IPS-15b (cell line): ENCODE data around the gene SLC35F3.

Experiments used
- H3K27me3 ChIP-seq: one replicate; pipeline ENCODE4 v1.6.1; 2013; ENCODE audit warnings: low read length; ENCODE audit not compliant: control insufficient read depth, insufficient read depth
- H3K36me3 ChIP-seq: one replicate; pipeline ENCODE4 v1.6.1; 2013; ENCODE audit warnings: low read length; ENCODE audit not compliant: control insufficient read depth, insufficient read depth
- H3K4me1 ChIP-seq: one replicate; pipeline ENCODE4 v1.6.1; 2013; ENCODE audit warnings: mild to moderate bottlenecking, low read length; ENCODE audit not compliant: control insufficient read depth, insufficient read depth
- H3K4me3 ChIP-seq: one replicate; pipeline ENCODE4 v1.5.1; 2013; ENCODE audit warnings: low read depth, low read length
- H3K9ac ChIP-seq: one replicate; pipeline ENCODE4 v1.6.1; 2013; ENCODE audit warnings: low read depth, mild to moderate bottlenecking, low read length
- H3K9me3 ChIP-seq: one replicate; pipeline ENCODE4 v1.6.1; 2013; ENCODE audit warnings: mild to moderate bottlenecking, low read length; ENCODE audit not compliant: control insufficient read depth, insufficient read depth

The SLC35F3 gene

GRCh38 chr1:234001817-234002216, 97.3 kb downstream of the SLC35F3 start:
- Histone ChIP-seq H3K4me3 (no peak overlapping the region), H3K27me3 (peaks cover 5% of the 10 kb centered on the region), H3K36me3 (no peaks in the 10 kb centered on the region), H3K9ac (no peak overlapping the region), H3K9me3 (no peaks in the 10 kb centered on the region), H3K4me1 (no peaks in the 10 kb centered on the region)

GRCh38 chr1:234004591-234004990, 100.1 kb downstream of the SLC35F3 start:
- peaks cover 5% of the 10 kb centered on the region for H3K27me3 ChIP-seq
- H3K36me3 ChIP-seq = no peaks in the 10 kb centered on the region
- no peak overlapping the region for H3K4me3 ChIP-seq
- H3K4me1 ChIP-seq = no peaks in the 10 kb centered on the region
- no peak overlapping the region for H3K9ac ChIP-seq
- H3K9me3 ChIP-seq = no peaks in the 10 kb centered on the region

- Histone ChIP-seq H3K4me1 (no peaks in the 10 kb centered on the region), H3K36me3 (no peaks in the 10 kb centered on the region), H3K27me3 (peaks cover 5% of the 10 kb centered on the region), H3K9me3 (no peaks in the 10 kb centered on the region), H3K9ac (no peak overlapping the region), H3K4me3 (no peak overlapping the region)
Measured at GRCh38 chr1:234007684-234008083, 103.2 kb downstream of the SLC35F3 start.

- Histone ChIP-seq H3K9ac (no peak overlapping the region), H3K27me3 (peaks cover 5% of the 10 kb centered on the region)
Measured at GRCh38 chr1:234008591-234008990, 104.1 kb downstream of the SLC35F3 start.

GRCh38 chr1:234009668-234010067, 105.2 kb downstream of the SLC35F3 start:
- peaks cover 3% of the 10 kb centered on the region for H3K27me3 ChIP-seq
- H3K4me3 ChIP-seq = no peak overlapping the region
- H3K9ac ChIP-seq = no peak overlapping the region
- no peaks in the 10 kb centered on the region for H3K9me3 ChIP-seq
- H3K4me1 ChIP-seq = no peaks in the 10 kb centered on the region
- no peaks in the 10 kb centered on the region for H3K36me3 ChIP-seq

More at GRCh38 chr1:234008591-234008990, 104.1 kb downstream of the SLC35F3 start:
- no peak overlapping the region for H3K4me3 ChIP-seq
- no peaks in the 10 kb centered on the region for H3K9me3 ChIP-seq
- H3K4me1 ChIP-seq = no peaks in the 10 kb centered on the region
- H3K36me3 ChIP-seq = no peaks in the 10 kb centered on the region

- H3K9ac ChIP-seq = no peak overlapping the region
- no peaks in the 10 kb centered on the region for H3K9me3 ChIP-seq
- no peak overlapping the region for H3K4me3 ChIP-seq
- H3K27me3 ChIP-seq = no peaks in the 10 kb centered on the region
- H3K4me1 ChIP-seq = no peaks in the 10 kb centered on the region
- no peaks in the 10 kb centered on the region for H3K36me3 ChIP-seq
Measured at GRCh38 chr1:234014208-234014607, 109.7 kb downstream of the SLC35F3 start.

- Histone ChIP-seq H3K4me1 (no peaks in the 10 kb centered on the region), H3K36me3 (no peaks in the 10 kb centered on the region), H3K9me3 (no peaks in the 10 kb centered on the region), H3K27me3 (no peaks in the 10 kb centered on the region), H3K4me3 (no peak overlapping the region), H3K9ac (no peak overlapping the region)
Measured at GRCh38 chr1:234018816-234019215, 114.3 kb downstream of the SLC35F3 start.

GRCh38 chr1:234019387-234019786, 114.9 kb downstream of the SLC35F3 start:
- H3K27me3 ChIP-seq = no peaks in the 10 kb centered on the region
- H3K9me3 ChIP-seq = no peaks in the 10 kb centered on the region
- H3K36me3 ChIP-seq = no peaks in the 10 kb centered on the region
- H3K4me3 ChIP-seq = no peak overlapping the region
- H3K4me1 ChIP-seq = no peaks in the 10 kb centered on the region
- no peak overlapping the region for H3K9ac ChIP-seq

- Histone ChIP-seq H3K36me3 (no peaks in the 10 kb centered on the region), H3K4me3 (no peak overlapping the region), H3K9ac (no peak overlapping the region), H3K4me1 (no peaks in the 10 kb centered on the region), H3K9me3 (no peaks in the 10 kb centered on the region), H3K27me3 (no peaks in the 10 kb centered on the region)
Measured at GRCh38 chr1:234022302-234022701, 117.8 kb downstream of the SLC35F3 start.

GRCh38 chr1:234039603-234040002, 135.1 kb downstream of the SLC35F3 start:
- no peak overlapping the region for H3K9ac ChIP-seq
- H3K4me3 ChIP-seq = no peak overlapping the region
- H3K27me3 ChIP-seq = no peaks in the 10 kb centered on the region
- no peaks in the 10 kb centered on the region for H3K36me3 ChIP-seq
- no peaks in the 10 kb centered on the region for H3K9me3 ChIP-seq
- H3K4me1 ChIP-seq = no peaks in the 10 kb centered on the region

- H3K27me3 ChIP-seq = no peaks in the 10 kb centered on the region
- no peaks in the 10 kb centered on the region for H3K4me1 ChIP-seq
Measured at GRCh38 chr1:234040446-234041317, 136.2 kb downstream of the SLC35F3 start.

GRCh38 chr1:234044079-234044478, 139.6 kb downstream of the SLC35F3 start:
- Histone ChIP-seq H3K4me1 (no peaks in the 10 kb centered on the region), H3K4me3 (no peak overlapping the region), H3K36me3 (no peaks in the 10 kb centered on the region), H3K9ac (no peak overlapping the region), H3K27me3 (no peaks in the 10 kb centered on the region), H3K9me3 (no peaks in the 10 kb centered on the region)

More at GRCh38 chr1:234040446-234041317, 136.2 kb downstream of the SLC35F3 start:
- no peak overlapping the region for H3K4me3 ChIP-seq
- no peaks in the 10 kb centered on the region for H3K9me3 ChIP-seq
- no peak overlapping the region for H3K9ac ChIP-seq
- no peaks in the 10 kb centered on the region for H3K36me3 ChIP-seq
